Naive thymus-derived CD4-positive, alpha-beta T cell (primary cell): ENCODE data around the gene SNU13. TPM values are rescaled to one million over a fixed set of nuclear protein-coding genes. Genes with fewer than 3 reads are reported as not detected.
"Not testable (repeated sequence)": the region's sequence is repeated elsewhere in the genome, so short reads cannot be mapped to it uniquely, and the experiment has no call there.

Source experiments
- ATAC-seq: fragments of 150-1000 bp; cut with Tn5 transposase; 2 replicates; pipeline ENCODE4 v1.10.0; 2021; ENCODE audit warnings: mild to moderate bottlenecking, moderate library complexity
- CTCF ChIA-PET: fragments of 350-600 bp; sonication (Branson Sonifier 250); formaldehyde crosslinking; loops from one replicate; lab custom pipeline; 2021; ENCODE audit warnings: antibody characterized with exemption; lab: Charles Lee
- POLR2A ChIA-PET: fragments of 350-600 bp; sonication (Branson Sonifier 250); formaldehyde crosslinking; loops from one replicate; lab custom pipeline; 2021; ENCODE audit warnings: antibody characterized with exemption, inconsistent platforms; lab: Charles Lee
- DNase-seq, 9 donors: peaks; one replicate each; pipeline versions ENCODE4 v3.0.0 to v3.0.0-alpha.2; 2020 to 2022; ENCODE audit warnings: mixed read lengths in 1 of 9
- H3K27ac ChIP-seq: one replicate; pipeline ENCODE4 v1.7.0; 2013; ENCODE audit warnings: mild to moderate bottlenecking, low read depth, low read length, moderate library complexity
- H3K27me3 ChIP-seq, 2 donors: one replicate each; pipeline ENCODE4 v1.7.0; 2013; ENCODE audit warnings: low read length in 2 of 2, mild to moderate bottlenecking in 2 of 2, moderate library complexity in 2 of 2; ENCODE audit not compliant: control insufficient read depth in 2 of 2, insufficient read depth in 2 of 2
- H3K36me3 ChIP-seq, 3 experiments: 1 replicate in 2 of 3; 2 replicates in 1 of 3; pipeline ENCODE4 v1.7.0; 2013; ENCODE audit warnings: low read length in 3 of 3, mild to moderate bottlenecking in 3 of 3, moderate library complexity in 1 of 3; ENCODE audit not compliant: insufficient read depth in 3 of 3, control insufficient read depth in 2 of 3
- H3K4me1 ChIP-seq, 2 donors: one replicate each; pipeline ENCODE4 v1.7.0; 2013; ENCODE audit warnings: low read length in 2 of 2, mild to moderate bottlenecking in 2 of 2, moderate library complexity in 1 of 2; ENCODE audit not compliant: control insufficient read depth in 2 of 2, insufficient read depth in 2 of 2
- H3K4me3 ChIP-seq: 2 replicates; pipeline ENCODE4 v1.7.0; 2013; ENCODE audit warnings: mild to moderate bottlenecking, low read length
- H3K9me3 ChIP-seq, 3 experiments: 1 replicate in 2 of 3; 2 replicates in 1 of 3; pipeline ENCODE4 v1.7.0; 2013; ENCODE audit warnings: low read length in 3 of 3; ENCODE audit not compliant: control insufficient read depth in 2 of 3
- H3K27ac Mint-ChIP-seq, 9 donors: one replicate each; pipeline ENCODE4 v1.8.0; 2020 to 2022; ENCODE audit warnings: mixed read lengths in 9 of 9, mild to moderate bottlenecking in 8 of 9, moderate library complexity in 5 of 9, inconsistent platforms in 2 of 9
- H3K27me3 Mint-ChIP-seq, 5 donors: one replicate each; pipeline ENCODE4 v1.8.0; 2021 to 2022; ENCODE audit warnings: mixed read lengths in 5 of 5, mild to moderate bottlenecking in 1 of 5
- H3K36me3 Mint-ChIP-seq, 5 donors: one replicate each; pipeline ENCODE4 v1.8.0; 2020 to 2022; ENCODE audit warnings: mixed read lengths in 5 of 5, mild to moderate bottlenecking in 3 of 5, inconsistent platforms in 1 of 5
- H3K4me1 Mint-ChIP-seq, 7 donors: one replicate each; pipeline ENCODE4 v1.8.0; 2020 to 2022; ENCODE audit warnings: mixed read lengths in 7 of 7, mild to moderate bottlenecking in 3 of 7, inconsistent platforms in 1 of 7
- H3K4me3 Mint-ChIP-seq, 10 donors: one replicate each; pipeline ENCODE4 v1.8.0; 2020 to 2022; ENCODE audit warnings: mild to moderate bottlenecking in 10 of 10, mixed read lengths in 10 of 10, moderate library complexity in 6 of 10, inconsistent platforms in 2 of 10
- H3K9me3 Mint-ChIP-seq, 11 donors: one replicate each; pipeline ENCODE4 v1.8.0; 2020 to 2022; ENCODE audit warnings: mixed read lengths in 11 of 11, mild to moderate bottlenecking in 4 of 11, inconsistent platforms in 1 of 11, moderate library complexity in 1 of 11
- intact Hi-C, 2 donors: fragments of 100-400 bp; cut with micrococcal nuclease; formaldehyde crosslinking; loops; one replicate each; pipeline ENCODE4 v1.15.1; 2023
- polyA plus RNA-seq, 2 donors: library from polyadenylated mRNA; unstranded; fragments of 300-500 nt; fragmentation: Illumina TruSeq; gene quantifications; one replicate each; pipeline ENCODE4 v1.2.3, GENCODE V29; 2021
- total RNA-seq, 6 experiments: library from RNA in 5 of 6; stranded (reverse) in 5 of 6; gene quantifications; 1 replicate in 5 of 6; 2 replicates in 1 of 6; pipeline ENCODE4 v1.2.3 and lab custom pipeline; 2021 to 2026

The SNU13 gene
- 100 to 1,000 TPM; 117 to 180 (median 122) TPM for total RNA-seq
- polyA plus RNA-seq = 100 to 1,000 TPM; 283 to 295 TPM
- total RNA-seq (lab: John Stamatoyannopoulos, UW) = 74.3 reads per million, percentile 79 among the genes with 10 or more reads in this experiment

- peak; percentile 79 to 94 (median 92) for DNase-seq
- POLR2A ChIA-PET = interaction anchor here (0.7 to 3.6 kb wide), 14 partner anchors 9 to 355 kb away, joined by 3 to 30 read pairs (median 6); partner anchors contain the start of genes CCDC134, CENPM, DESI1 and MEI1
- no peaks in the 10 kb centered on the region for H3K27me3 ChIP-seq
- intact Hi-C loops = loop anchor here (1.0 to 10.0 kb wide), 14 partner anchors 9 to 926 kb away; partner anchors contain the start of genes CCDC134 (in 2 of the 2), DESI1 (in 2 of the 2), XRCC6 (in 2 of the 2) and NAGA (in 1 of the 2)
- H3K27me3 Mint-ChIP-seq = no peaks in the 10 kb centered on the region
- CTCF ChIA-PET = interaction anchor here (0.5 to 2.5 kb wide), 7 partner anchors 10 to 262 kb away, joined by 3 to 21 read pairs (median 3); partner anchors contain the start of gene MEI1
- H3K36me3 ChIP-seq = peaks cover 0 to 11% (median 0%) of the 10 kb centered on the region in 3 experiments
- peak within 1 kb of the TSS; percentile 95 for H3K27ac ChIP-seq
- H3K9me3 Mint-ChIP-seq = no peaks in the 10 kb centered on the region
- H3K4me3 ChIP-seq = peak within 1 kb of the TSS; percentile 98
- H3K9me3 ChIP-seq = no peaks in the 10 kb centered on the region
- peak; percentile 97 for ATAC-seq
- peaks cover 0 to 3% (median 0%) of the 10 kb centered on the region in 5 donors for H3K36me3 Mint-ChIP-seq
- peaks cover 18 to 51% (median 37%) of the 10 kb centered on the region in 7 donors for H3K4me1 Mint-ChIP-seq
- peaks cover 12 to 13% of the 10 kb centered on the region in 2 donors for H3K4me1 ChIP-seq
- H3K4me3 Mint-ChIP-seq = peak within 1 kb of the TSS; percentile 90 to 100 (median 96)
- H3K27ac Mint-ChIP-seq = peak within 1 kb of the TSS; percentile 94 to 100 (median 99)
Observed at GRCh38 chr22:41688365-41689211, at the start of gene SNU13. Gene SNU13 (minus strand): TSS chr22:41688867. CDS start chr22:41688796, 71 bp downstream.

GRCh38 chr22:41733241-41733640 lies 44.6 kb upstream of the SNU13 start:
- H3K36me3 ChIP-seq, ATAC-seq, H3K4me1 Mint-ChIP-seq, H3K9me3 Mint-ChIP-seq, H3K4me3 ChIP-seq, intact Hi-C loops, H3K9me3 ChIP-seq, POLR2A ChIA-PET, H3K27me3 ChIP-seq, H3K4me3 Mint-ChIP-seq, H3K4me1 ChIP-seq, H3K27ac ChIP-seq, H3K36me3 Mint-ChIP-seq, DNase-seq, H3K27ac Mint-ChIP-seq: not testable (repeated sequence)
- CTCF ChIA-PET = interaction anchor here (0.6 kb wide), 1 partner anchor 28 kb away, joined by 7 read pairs; no protein-coding TSS in a partner anchor
- H3K27me3 Mint-ChIP-seq = peaks cover 0 to 14% (median 0%) of the 10 kb centered on the region in 5 donors

- H3K27me3 ChIP-seq = no peaks in the 10 kb centered on the region
- no peaks in the 10 kb centered on the region for H3K4me1 ChIP-seq
- no peaks in the 10 kb centered on the region for H3K36me3 ChIP-seq
- CTCF ChIA-PET = no interaction called here
- no peak overlapping the region for H3K27ac Mint-ChIP-seq
- no peak overlapping the region for H3K4me3 Mint-ChIP-seq
- DNase-seq (no peak), ATAC-seq (no peak)
- H3K4me1 Mint-ChIP-seq = no peaks in the 10 kb centered on the region
- H3K9me3 ChIP-seq = no peaks in the 10 kb centered on the region
- no peak overlapping the region for H3K4me3 ChIP-seq
- no peaks in the 10 kb centered on the region for H3K36me3 Mint-ChIP-seq
- intact Hi-C loops = no loop called here
- peaks cover 0 to 14% (median 0%) of the 10 kb centered on the region in 5 donors for H3K27me3 Mint-ChIP-seq
- POLR2A ChIA-PET = interaction anchor here (0.5 kb wide), 1 partner anchor 120 kb away, joined by 4 read pairs; no protein-coding TSS in a partner anchor
- H3K27ac ChIP-seq = no peak overlapping the region
- H3K9me3 Mint-ChIP-seq = no peaks in the 10 kb centered on the region
Observed at GRCh38 chr22:41732096-41732772, 43.6 kb upstream of the SNU13 start.

GRCh38 chr22:41731609-41732008 lies 42.9 kb upstream of the SNU13 start:
- intact Hi-C loops = no loop called here
- Mint-ChIP-seq H3K36me3 (no peaks in the 10 kb centered on the region), H3K27me3 (peaks cover 0 to 17% (median 0%) of the 10 kb centered on the region in 5 donors), H3K9me3 (no peaks in the 10 kb centered on the region), H3K4me3 (no peak overlapping the region), H3K4me1 (no peaks in the 10 kb centered on the region), H3K27ac (no peak overlapping the region)
- H3K4me3 ChIP-seq = no peak overlapping the region
- DNase-seq (no peak), ATAC-seq (no peak)
- H3K9me3 ChIP-seq = no peaks in the 10 kb centered on the region
- no peaks in the 10 kb centered on the region for H3K36me3 ChIP-seq
- CTCF ChIA-PET = no interaction called here
- H3K27me3 ChIP-seq = no peaks in the 10 kb centered on the region
- no peaks in the 10 kb centered on the region for H3K4me1 ChIP-seq
- no peak overlapping the region for H3K27ac ChIP-seq
- POLR2A ChIA-PET = interaction anchor here (0.5 kb wide), 1 partner anchor 121 kb away, joined by 4 read pairs; no protein-coding TSS in a partner anchor

GRCh38 chr22:41725510-41726110 lies 36.9 kb upstream of the SNU13 start:
- Mint-ChIP-seq H3K36me3 (no peaks in the 10 kb centered on the region), H3K9me3 (no peaks in the 10 kb centered on the region)
- intact Hi-C loops = no loop called here

GRCh38 chr22:41722496-41722895 lies 33.8 kb upstream of the SNU13 start:
- intact Hi-C loops = no loop called here
- H3K36me3 ChIP-seq = no peaks in the 10 kb centered on the region
- no peaks in the 10 kb centered on the region for H3K9me3 ChIP-seq
- H3K27ac ChIP-seq = no peak overlapping the region
- H3K4me1 ChIP-seq = no peaks in the 10 kb centered on the region
- no peaks in the 10 kb centered on the region for H3K27me3 ChIP-seq
- Mint-ChIP-seq H3K36me3 (no peaks in the 10 kb centered on the region), H3K4me3 (no peak overlapping the region), H3K27me3 (peaks cover 0 to 7% (median 0%) of the 10 kb centered on the region in 5 donors), H3K27ac (no peak overlapping the region), H3K9me3 (no peaks in the 10 kb centered on the region), H3K4me1 (no peaks in the 10 kb centered on the region)
- ChIA-PET CTCF (interaction anchor here (0.7 kb wide), 1 partner anchor 24 kb away, joined by 3 read pairs; no protein-coding TSS in a partner anchor), POLR2A (interaction anchor here (0.6 kb wide), 1 partner anchor 156 kb away, joined by 4 read pairs; no protein-coding TSS in a partner anchor)
- DNase-seq = no peak
- H3K4me3 ChIP-seq = no peak overlapping the region
- ATAC-seq = no peak

More at GRCh38 chr22:41725510-41726110, 36.9 kb upstream of the SNU13 start:
- ATAC-seq (no peak), DNase-seq (no peak)
- no peaks in the 10 kb centered on the region for H3K27me3 ChIP-seq
- H3K27me3 Mint-ChIP-seq = peaks cover 0 to 15% (median 0%) of the 10 kb centered on the region in 5 donors
- H3K36me3 ChIP-seq = no peaks in the 10 kb centered on the region
- H3K4me3 Mint-ChIP-seq = no peak overlapping the region
- no peaks in the 10 kb centered on the region for H3K4me1 ChIP-seq
- no peak overlapping the region for H3K27ac ChIP-seq
- no peaks in the 10 kb centered on the region for H3K9me3 ChIP-seq
- no peaks in the 10 kb centered on the region for H3K4me1 Mint-ChIP-seq
- ChIA-PET POLR2A (interaction anchor here (0.6 kb wide), 1 partner anchor 132 kb away, joined by 4 read pairs; no protein-coding TSS in a partner anchor), CTCF (interaction anchor here (0.7 to 1.8 kb wide), 2 partner anchors 28 to 37 kb away, joined by 3 to 5 read pairs; no protein-coding TSS in a partner anchor)
- H3K27ac Mint-ChIP-seq = peak overlapping the region in 2 of 9 donors; percentile 46 to 59
- no peak overlapping the region for H3K4me3 ChIP-seq
